HEK293T (cell line): ENCODE data around the gene MYO16.

ENCODE experiments used
- ARNT ChIP-seq: fragments of 450-650 bp; IDR thresholded peaks from 2 replicates; pipeline ENCODE4 v1.6.1; 2017; ENCODE audit warnings: mild to moderate bottlenecking
- BHLHE40 ChIP-seq: fragments of 450-650 bp; IDR thresholded peaks from 2 replicates; pipeline ENCODE4 v1.6.1; 2016; ENCODE audit warnings: mild to moderate bottlenecking, moderate library complexity, borderline replicate concordance
- FOXA1 ChIP-seq: fragments of 450-650 bp; IDR thresholded peaks from 2 replicates; pipeline ENCODE4 v1.6.1; 2016; ENCODE audit warnings: mild to moderate bottlenecking
- FOXM1 ChIP-seq: fragments of 450-650 bp; IDR thresholded peaks from 2 replicates; pipeline ENCODE4 v1.6.1; 2017; ENCODE audit warnings: mild to moderate bottlenecking, borderline replicate concordance
- HDGF ChIP-seq: fragments of 450-650 bp; IDR thresholded peaks from 2 replicates; pipeline ENCODE4 v1.6.1; 2017; ENCODE audit warnings: antibody characterized with exemption, borderline replicate concordance
- L3MBTL2 ChIP-seq: fragments of 450-650 bp; conservative IDR thresholded peaks from 2 replicates; pipeline ENCODE4 v1.6.1; 2016; ENCODE audit warnings: mild to moderate bottlenecking
- SP1 ChIP-seq: fragments of 450-650 bp; IDR thresholded peaks from 2 replicates; pipeline ENCODE4 v1.6.1; 2017
- SUZ12 ChIP-seq: fragments of 450-650 bp; IDR thresholded peaks from 2 replicates; pipeline ENCODE4 v1.6.1; 2016; ENCODE audit warnings: mild to moderate bottlenecking
- TARDBP ChIP-seq: fragments of 450-650 bp; IDR thresholded peaks from 2 replicates; pipeline ENCODE4 v1.6.1; 2016
- ZNF384 ChIP-seq: fragments of 450-650 bp; IDR thresholded peaks from 2 replicates; pipeline ENCODE4 v1.6.1; 2016

GRCh38 chr13:108780706-108781105, 151.3 kb downstream of the MYO16 start:
- TF ChIP-seq SUZ12 = no peak
- no peak for TF ChIP-seq BHLHE40
- TF ChIP-seq ZNF384 = no peak
- no peak for TF ChIP-seq FOXM1
- no peak for TF ChIP-seq FOXA1
- no peak for TF ChIP-seq SP1
- no peak for TF ChIP-seq ARNT
- TF ChIP-seq TARDBP = no peak
- no peak for TF ChIP-seq L3MBTL2
- TF ChIP-seq HDGF = no peak
